SK-N-SH (cell line): ENCODE results near the gene UPF2.

Experiments used
- CTCF ChIP-seq: fragments of 200-600 bp; sonication (generic); IDR thresholded peaks from 2 replicates; pipeline ENCODE4 v1.6.1; 2017; ENCODE audit warnings: antibody characterized with exemption, mild to moderate bottlenecking, moderate library complexity
- EP300 ChIP-seq, 2 experiments: IDR thresholded peaks; 2 replicates each; pipeline versions ENCODE4 v1.4.0 to v1.6.1; 2012; ENCODE audit warnings: borderline replicate concordance in 1 of 2, low read depth in 1 of 2, low read length in 1 of 2
- EZH2phosphoT487 ChIP-seq: fragments of 200-600 bp; sonication (generic); IDR thresholded peaks from 2 replicates; pipeline ENCODE4 v1.6.1; 2017; ENCODE audit warnings: low read depth, mixed run types, mild to moderate bottlenecking, antibody characterized with exemption, moderate library complexity, borderline replicate concordance
- POLR2AphosphoS5 ChIP-seq: IDR thresholded peaks from 2 replicates; pipeline ENCODE4 v1.6.1; 2012; ENCODE audit warnings: low read depth, low read length
- REST ChIP-seq: IDR thresholded peaks from 2 replicates; pipeline ENCODE4 v1.6.1; 2012; ENCODE audit warnings: mild to moderate bottlenecking, low read depth, low read length, moderate library complexity

- TF ChIP-seq REST (no peak), EP300 (IDR thresholded peaks at IDR 0.05; ENCODE audit: borderline replicate concordance in 1 of 2, low read depth in 1 of 2, low read length in 1 of 2) (no peak), CTCF (no peak), EZH2phosphoT487 (no peak), POLR2AphosphoS5 (no peak)
Measured at GRCh38 chr10:11908991-11909390, 133.6 kb downstream of the UPF2 start.
